ENCODE measurements around the gene ZFHX3. TPM values are rescaled to one million over a fixed set of nuclear protein-coding genes. Genes with fewer than 3 reads are reported as not detected.

ZFHX3 gene
- total and polyA plus RNA-seq, 4 donors = 1.5 to 5.9 (median 3.0) TPM

- H3K9me3 ChIP-seq (ENCODE audit: control insufficient read depth in 4 of 4, low read length in 3 of 4) = no peaks in the 10 kb centered on the region
- 83% methylated on average over 4 of the region's 4 CpGs for WGBS
- H3K27me3 ChIP-seq (ENCODE audit: control insufficient read depth in 4 of 4, insufficient read depth in 4 of 4, low read length in 3 of 4) = no peaks in the 10 kb centered on the region
- no peak for DNase-seq (ENCODE audit: low spot score)
- no peak overlapping the region for H3K9ac ChIP-seq (ENCODE audit: low read depth in 1 of 2, low read length in 2 of 2)
- no peak overlapping the region for H3K4me3 ChIP-seq (ENCODE audit: low read depth in 1 of 3, low read length in 3 of 3)
- peaks cover 0 to 7% (median 6%) of the 10 kb centered on the region in 4 donors for H3K4me1 ChIP-seq (ENCODE audit: control insufficient read depth in 4 of 4, insufficient read depth in 4 of 4, low read length in 3 of 4)
- H3K27ac ChIP-seq (ENCODE audit: low read depth in 1 of 2, low read length in 2 of 2) = no peak overlapping the region
- no peaks in the 10 kb centered on the region for H3K36me3 ChIP-seq (ENCODE audit: control insufficient read depth in 4 of 4, insufficient read depth in 3 of 4, low read depth in 1 of 4, low read length in 3 of 4)
- TF ChIP-seq TAF1 (conservative IDR thresholded peaks at IDR 0.05) = no peak
- no peak for TF ChIP-seq YY1 (IDR thresholded peaks at IDR 0.05)
- TF ChIP-seq FOXA1 (IDR thresholded peaks at IDR 0.05) = no peak
- no peak for TF ChIP-seq HNF4G (IDR thresholded peaks at IDR 0.05)
- no peak for TF ChIP-seq NR2F2 (IDR thresholded peaks at IDR 0.05)
- TF ChIP-seq MAX (IDR thresholded peaks at IDR 0.05) = no peak
- TF ChIP-seq, protein P1, sequence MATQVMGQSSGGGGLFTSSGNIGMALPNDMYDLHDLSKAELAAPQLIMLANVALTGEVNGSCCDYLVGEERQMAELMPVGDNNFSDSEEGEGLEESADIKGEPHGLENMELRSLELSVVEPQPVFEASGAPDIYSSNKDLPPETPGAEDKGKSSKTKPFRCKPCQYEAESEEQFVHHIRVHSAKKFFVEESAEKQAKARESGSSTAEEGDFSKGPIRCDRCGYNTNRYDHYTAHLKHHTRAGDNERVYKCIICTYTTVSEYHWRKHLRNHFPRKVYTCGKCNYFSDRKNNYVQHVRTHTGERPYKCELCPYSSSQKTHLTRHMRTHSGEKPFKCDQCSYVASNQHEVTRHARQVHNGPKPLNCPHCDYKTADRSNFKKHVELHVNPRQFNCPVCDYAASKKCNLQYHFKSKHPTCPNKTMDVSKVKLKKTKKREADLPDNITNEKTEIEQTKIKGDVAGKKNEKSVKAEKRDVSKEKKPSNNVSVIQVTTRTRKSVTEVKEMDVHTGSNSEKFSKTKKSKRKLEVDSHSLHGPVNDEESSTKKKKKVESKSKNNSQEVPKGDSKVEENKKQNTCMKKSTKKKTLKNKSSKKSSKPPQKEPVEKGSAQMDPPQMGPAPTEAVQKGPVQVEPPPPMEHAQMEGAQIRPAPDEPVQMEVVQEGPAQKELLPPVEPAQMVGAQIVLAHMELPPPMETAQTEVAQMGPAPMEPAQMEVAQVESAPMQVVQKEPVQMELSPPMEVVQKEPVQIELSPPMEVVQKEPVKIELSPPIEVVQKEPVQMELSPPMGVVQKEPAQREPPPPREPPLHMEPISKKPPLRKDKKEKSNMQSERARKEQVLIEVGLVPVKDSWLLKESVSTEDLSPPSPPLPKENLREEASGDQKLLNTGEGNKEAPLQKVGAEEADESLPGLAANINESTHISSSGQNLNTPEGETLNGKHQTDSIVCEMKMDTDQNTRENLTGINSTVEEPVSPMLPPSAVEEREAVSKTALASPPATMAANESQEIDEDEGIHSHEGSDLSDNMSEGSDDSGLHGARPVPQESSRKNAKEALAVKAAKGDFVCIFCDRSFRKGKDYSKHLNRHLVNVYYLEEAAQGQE (IDR thresholded peaks at IDR 0.05) = no peak
- TF ChIP-seq GABPA (IDR thresholded peaks at IDR 0.05 in 1 of 2, conservative IDR thresholded peaks at IDR 0.05 in 1 of 2) = no peak
- no peak for TF ChIP-seq RXRA (IDR thresholded peaks at IDR 0.05)
- no peak for TF ChIP-seq CTCF (IDR thresholded peaks at IDR 0.05; ENCODE audit: low read depth, low read length, missing input control)
- TF ChIP-seq ZBTB33 (IDR thresholded peaks at IDR 0.05) = no peak
- TF ChIP-seq HNF4A (conservative IDR thresholded peaks at IDR 0.05) = no peak
- no peak for TF ChIP-seq RAD21 (IDR thresholded peaks at IDR 0.05)
- TF ChIP-seq EGR1 (IDR thresholded peaks at IDR 0.05; ENCODE audit: low read depth in 2 of 2) = no peak
- no peak for TF ChIP-seq ATF3 (IDR thresholded peaks at IDR 0.05)
- no peak for TF ChIP-seq JUND (IDR thresholded peaks at IDR 0.05)
- no peak for TF ChIP-seq FOXA2 (IDR thresholded peaks at IDR 0.05)
Observed at GRCh38 chr16:72853575-72854266, 194.2 kb downstream of the ZFHX3 start.

Data from liver (tissue), 9 donors.